DLD1 (cell line): ENCODE data around the gene SHISA9.

Source experiments
- in situ Hi-C: cut with HindIII; loops from 2 replicates; pipeline ENCODE4 v1.10.0; 2017; ENCODE audit warnings: low sequenced_read_pairs

Gene SHISA9

GRCh38 chr16:13155780-13156179 lies 254.4 kb downstream of the SHISA9 start:
- in situ Hi-C loops: no loop called here

GRCh38 chr16:13157082-13157481 lies 255.7 kb downstream of the SHISA9 start:
- in situ Hi-C loops: no loop called here

- in situ Hi-C loops: no loop called here
Measured at GRCh38 chr16:13158427-13158826, 257.0 kb downstream of the SHISA9 start.

- in situ Hi-C loops: no loop called here
Measured at GRCh38 chr16:13165024-13165423, 263.6 kb downstream of the SHISA9 start.

- in situ Hi-C loops: no loop called here
Measured at GRCh38 chr16:13168091-13168572, 266.7 kb downstream of the SHISA9 start.

- in situ Hi-C loops: no loop called here
Measured at GRCh38 chr16:13171313-13171712, 269.9 kb downstream of the SHISA9 start.

- in situ Hi-C loops: no loop called here
Measured at GRCh38 chr16:13176711-13177110, 275.3 kb downstream of the SHISA9 start.

- in situ Hi-C loops: no loop called here
Measured at GRCh38 chr16:13178318-13178717, 276.9 kb downstream of the SHISA9 start.

GRCh38 chr16:13181432-13181831 lies 280.0 kb downstream of the SHISA9 start:
- in situ Hi-C loops: no loop called here

GRCh38 chr16:13186813-13187212 lies 285.4 kb downstream of the SHISA9 start:
- in situ Hi-C loops: no loop called here

- in situ Hi-C loops: no loop called here
Measured at GRCh38 chr16:13189250-13189649, 287.9 kb downstream of the SHISA9 start.

GRCh38 chr16:13193721-13194120 lies 292.3 kb downstream of the SHISA9 start:
- in situ Hi-C loops: no loop called here

GRCh38 chr16:13194766-13195165 lies 293.4 kb downstream of the SHISA9 start:
- in situ Hi-C loops: no loop called here

- in situ Hi-C loops: no loop called here
Measured at GRCh38 chr16:13203725-13204124, 302.3 kb downstream of the SHISA9 start.

GRCh38 chr16:13205352-13205751 lies 304.0 kb downstream of the SHISA9 start:
- in situ Hi-C loops: no loop called here

- in situ Hi-C loops: no loop called here
Measured at GRCh38 chr16:13206606-13207005, 305.2 kb downstream of the SHISA9 start.

- in situ Hi-C loops: no loop called here
Measured at GRCh38 chr16:13207151-13207550, 305.8 kb downstream of the SHISA9 start.

GRCh38 chr16:13223666-13224065 lies 322.3 kb downstream of the SHISA9 start:
- in situ Hi-C loops: no loop called here

GRCh38 chr16:13229039-13229438 lies 327.6 kb downstream of the SHISA9 start:
- in situ Hi-C loops: no loop called here

GRCh38 chr16:13231365-13231764 lies 330.0 kb downstream of the SHISA9 start:
- in situ Hi-C loops: no loop called here

- in situ Hi-C loops: no loop called here
Measured at GRCh38 chr16:13234999-13235398, 333.6 kb downstream of the SHISA9 start.

GRCh38 chr16:13236308-13236707 lies 334.9 kb downstream of the SHISA9 start:
- in situ Hi-C loops: no loop called here

- in situ Hi-C loops: no loop called here
Measured at GRCh38 chr16:13238182-13238581, 336.8 kb downstream of the SHISA9 start.

- in situ Hi-C loops: no loop called here
Measured at GRCh38 chr16:13242201-13242600, 340.8 kb downstream of the SHISA9 start.
